Upper lobe of right lung (tissue), 1 donor: Measurements from ENCODE around the gene SLC25A21. TPM values are rescaled to one million over a fixed set of nuclear protein-coding genes. Genes with fewer than 3 reads are reported as not detected.

ENCODE experiments used
- ATAC-seq: fragments of 200-7000 bp; cut with Tn5 transposase; one replicate; pipeline ENCODE4 v1.9.1; 2020; ENCODE audit warnings: mild to moderate bottlenecking, moderate library complexity
- DNase-seq: peaks from one replicate; pipeline ENCODE4 v3.0.0-alpha.2; 2020
- H3K27ac ChIP-seq: fragments of 200-600 bp; one replicate; pipeline ENCODE4 v1.8.0; 2022
- H3K27me3 ChIP-seq: fragments of 200-600 bp; one replicate; pipeline ENCODE4 v1.8.0; 2022; ENCODE audit warnings: mild to moderate bottlenecking
- H3K36me3 ChIP-seq: fragments of 200-600 bp; one replicate; pipeline ENCODE4 v1.8.0; 2022
- H3K4me1 ChIP-seq: fragments of 200-600 bp; one replicate; pipeline ENCODE4 v1.8.0; 2022
- H3K4me3 ChIP-seq: fragments of 200-600 bp; one replicate; pipeline ENCODE4 v1.8.0; 2022; ENCODE audit warnings: mild to moderate bottlenecking
- H3K9me3 ChIP-seq: fragments of 200-600 bp; one replicate; pipeline ENCODE4 v1.8.0; 2022
- intact Hi-C: fragments of 100-400 bp; cut with DNase I; formaldehyde crosslinking; loops from one replicate; pipeline ENCODE4 v1.11.0; 2022
- total RNA-seq: library from RNA; stranded (reverse); fragmentation: NEBNext Ultra II Directional; extraction: Animal tissue kit (Norgen Biotek cat#: 25700); gene quantifications from one replicate; pipeline ENCODE4 v1.2.1, GENCODE V29; 2021
- TF ChIP-seq, protein P1 (sequence below): fragments of 200-600 bp; IDR thresholded peaks from one replicate; pipeline ENCODE4 v1.8.0; 2022; ENCODE audit warnings: antibody characterized with exemption
- donor health status: DM: no; HTN: yes; CAD: no; lungs with severe emphysema.

The SLC25A21 gene
- total RNA-seq, 1 donor from 2014 or later, result 0.35 TPM

DNA sequence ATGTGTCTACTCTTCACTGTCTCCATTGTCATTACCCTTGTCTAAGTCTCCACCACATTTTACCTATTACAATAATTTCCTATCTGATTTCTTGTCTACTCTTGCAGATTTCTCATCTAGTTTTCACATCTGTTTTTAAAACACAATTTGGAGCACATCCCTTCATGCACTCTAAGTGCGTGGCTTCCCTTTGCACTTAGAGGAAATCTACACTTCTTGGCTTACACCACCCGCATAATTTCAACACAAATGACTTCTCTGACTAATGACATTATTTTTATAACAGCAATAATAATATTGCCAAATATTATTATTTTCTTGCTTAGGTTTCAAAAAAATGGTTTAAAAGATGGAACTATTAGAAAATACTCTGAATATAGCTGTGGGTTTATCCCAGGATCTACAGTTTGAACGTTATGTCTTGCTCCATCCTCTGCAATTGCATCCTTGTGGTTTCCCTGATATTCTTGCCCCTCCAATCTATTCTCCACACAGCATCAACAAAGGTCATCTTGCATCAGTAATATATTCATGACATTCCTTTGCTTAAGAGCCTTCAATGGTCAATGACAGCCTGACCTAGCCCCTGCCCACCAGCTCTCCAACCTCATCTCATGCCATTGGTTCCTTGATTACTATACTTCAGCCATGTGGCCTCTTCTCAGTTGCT lies 153.7 kb downstream of the SLC25A21 start:
- no peak overlapping the region for H3K4me3 ChIP-seq
- no peak overlapping the region for H3K27ac ChIP-seq
- TF ChIP-seq, protein P1, sequence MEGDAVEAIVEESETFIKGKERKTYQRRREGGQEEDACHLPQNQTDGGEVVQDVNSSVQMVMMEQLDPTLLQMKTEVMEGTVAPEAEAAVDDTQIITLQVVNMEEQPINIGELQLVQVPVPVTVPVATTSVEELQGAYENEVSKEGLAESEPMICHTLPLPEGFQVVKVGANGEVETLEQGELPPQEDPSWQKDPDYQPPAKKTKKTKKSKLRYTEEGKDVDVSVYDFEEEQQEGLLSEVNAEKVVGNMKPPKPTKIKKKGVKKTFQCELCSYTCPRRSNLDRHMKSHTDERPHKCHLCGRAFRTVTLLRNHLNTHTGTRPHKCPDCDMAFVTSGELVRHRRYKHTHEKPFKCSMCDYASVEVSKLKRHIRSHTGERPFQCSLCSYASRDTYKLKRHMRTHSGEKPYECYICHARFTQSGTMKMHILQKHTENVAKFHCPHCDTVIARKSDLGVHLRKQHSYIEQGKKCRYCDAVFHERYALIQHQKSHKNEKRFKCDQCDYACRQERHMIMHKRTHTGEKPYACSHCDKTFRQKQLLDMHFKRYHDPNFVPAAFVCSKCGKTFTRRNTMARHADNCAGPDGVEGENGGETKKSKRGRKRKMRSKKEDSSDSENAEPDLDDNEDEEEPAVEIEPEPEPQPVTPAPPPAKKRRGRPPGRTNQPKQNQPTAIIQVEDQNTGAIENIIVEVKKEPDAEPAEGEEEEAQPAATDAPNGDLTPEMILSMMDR, result no peak
- intact Hi-C loops, result no loop called here
- no peaks in the 10 kb centered on the region for H3K36me3 ChIP-seq
- H3K27me3 ChIP-seq, result no peaks in the 10 kb centered on the region
- ATAC-seq, result no peak
- H3K4me1 ChIP-seq, result no peaks in the 10 kb centered on the region
- no peaks in the 10 kb centered on the region for H3K9me3 ChIP-seq
- no peak for DNase-seq

DNA sequence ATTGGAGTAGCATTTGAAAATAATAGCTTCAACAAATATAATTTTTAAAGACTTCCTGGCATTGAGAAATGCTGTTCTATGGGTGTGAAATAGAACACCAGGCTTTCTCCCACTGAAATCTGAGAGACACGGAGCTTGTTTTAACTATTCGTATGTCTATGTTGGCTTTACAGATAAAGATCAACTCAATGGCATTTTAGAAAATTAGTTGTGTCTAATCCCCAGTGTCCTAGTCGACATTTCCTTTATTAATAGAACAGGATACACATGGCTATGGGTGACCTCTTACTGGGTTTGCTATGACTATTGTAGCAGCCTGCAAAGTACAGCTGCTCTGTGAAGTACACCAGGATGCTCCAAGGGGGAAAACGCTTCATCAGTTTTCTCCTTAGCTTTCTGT lies 159.3 kb downstream of the SLC25A21 start:
- no peaks in the 10 kb centered on the region for H3K4me1 ChIP-seq
- DNase-seq (no peak), ATAC-seq (no peak)
- no peak overlapping the region for H3K27ac ChIP-seq
- H3K4me3 ChIP-seq, result no peak overlapping the region
- TF ChIP-seq, protein P1, result no peak
- no peaks in the 10 kb centered on the region for H3K9me3 ChIP-seq
- no peaks in the 10 kb centered on the region for H3K36me3 ChIP-seq
- H3K27me3 ChIP-seq, result no peaks in the 10 kb centered on the region
- intact Hi-C loops, result no loop called here

DNA sequence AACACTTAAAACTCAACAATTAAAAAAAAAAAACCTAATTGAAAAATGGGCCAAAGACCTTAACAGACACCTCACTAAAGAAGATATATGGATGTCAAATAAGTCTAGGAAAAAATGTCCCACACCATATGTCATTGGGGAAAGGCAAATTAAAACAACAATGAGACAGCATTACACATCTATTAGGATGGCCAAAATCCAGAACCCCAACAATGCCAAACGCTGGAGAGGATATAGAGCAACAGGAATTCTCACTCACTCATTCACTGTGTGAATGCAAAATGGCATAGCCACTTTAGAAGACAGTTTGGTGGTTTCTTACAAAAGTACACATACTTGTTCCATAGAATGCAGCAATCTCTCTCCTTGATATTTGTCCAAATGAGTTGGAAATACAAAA lies 173.7 kb downstream of the SLC25A21 start:
- Histone ChIP-seq H3K27me3 (no peaks in the 10 kb centered on the region), H3K4me3 (no peak overlapping the region), H3K27ac (no peak overlapping the region), H3K36me3 (no peaks in the 10 kb centered on the region), H3K4me1 (no peaks in the 10 kb centered on the region), H3K9me3 (no peaks in the 10 kb centered on the region)
- DNase-seq (no peak), ATAC-seq (no peak)
- TF ChIP-seq, protein P1, result no peak
- intact Hi-C loops, result no loop called here

DNA sequence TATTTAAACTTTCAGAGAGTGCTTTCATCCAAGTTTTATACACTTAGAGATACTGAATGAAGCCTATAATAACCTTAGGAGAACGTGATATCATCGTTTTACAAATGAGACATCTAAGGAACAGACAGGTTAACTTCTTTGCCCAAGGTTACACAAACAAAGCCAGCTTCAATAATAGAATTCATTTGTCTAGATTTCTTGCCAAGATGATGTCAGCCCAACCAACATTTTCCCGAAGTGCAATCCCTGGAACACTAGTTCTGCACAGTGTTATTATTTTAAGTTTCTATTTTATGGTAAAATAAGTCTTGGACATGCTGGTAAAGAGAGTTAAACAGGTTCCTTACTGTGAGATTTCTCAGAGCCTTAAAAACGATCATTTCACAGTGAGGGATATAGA lies 174.6 kb downstream of the SLC25A21 start:
- TF ChIP-seq, protein P1, result no peak
- no peak overlapping the region for H3K4me3 ChIP-seq
- no peak for DNase-seq
- H3K9me3 ChIP-seq, result no peaks in the 10 kb centered on the region
- H3K27me3 ChIP-seq, result no peaks in the 10 kb centered on the region
- H3K27ac ChIP-seq, result no peak overlapping the region
- no peaks in the 10 kb centered on the region for H3K4me1 ChIP-seq
- intact Hi-C loops, result no loop called here
- H3K36me3 ChIP-seq, result no peaks in the 10 kb centered on the region
- ATAC-seq, result no peak

DNA sequence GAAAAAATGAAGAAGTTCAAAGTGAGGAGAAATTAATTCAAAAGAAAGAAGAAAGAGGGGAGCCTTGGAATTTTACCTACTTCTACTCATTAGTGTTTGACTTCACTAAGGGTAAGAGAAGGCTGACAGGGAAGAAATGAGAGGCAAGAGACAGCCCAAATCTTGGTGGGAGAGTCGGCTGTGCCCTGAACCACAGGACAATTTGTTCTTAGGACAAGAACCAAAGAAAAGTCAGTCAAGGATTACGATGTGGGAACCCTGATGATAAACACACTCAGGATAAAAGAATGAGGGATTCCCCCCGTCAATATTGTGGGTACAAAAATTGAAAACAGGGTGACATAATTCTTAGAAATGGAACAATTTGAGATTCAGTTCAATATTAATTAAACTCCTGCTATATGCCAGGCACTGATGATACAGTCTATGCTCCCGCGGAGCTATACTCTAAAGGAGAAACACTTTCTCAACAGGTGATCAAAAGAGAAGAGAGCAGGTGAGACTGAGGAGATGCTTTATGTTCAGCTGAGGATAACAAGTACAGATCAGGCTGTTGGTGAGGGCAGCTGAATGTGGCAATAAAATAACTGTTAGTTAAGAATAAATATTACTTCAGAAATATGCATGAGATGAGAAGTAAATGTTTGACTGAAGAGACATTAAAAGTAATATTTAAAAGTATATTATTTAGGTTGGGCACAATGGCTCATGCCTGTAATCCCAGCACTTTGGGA lies 175.4 kb downstream of the SLC25A21 start:
- intact Hi-C loops, result no loop called here
- TF ChIP-seq, protein P1, result no peak
- H3K27me3 ChIP-seq, result no peaks in the 10 kb centered on the region
- no peaks in the 10 kb centered on the region for H3K36me3 ChIP-seq
- no peak overlapping the region for H3K27ac ChIP-seq
- no peaks in the 10 kb centered on the region for H3K4me1 ChIP-seq
- no peak for DNase-seq
- no peaks in the 10 kb centered on the region for H3K9me3 ChIP-seq
- no peak for ATAC-seq
- no peak overlapping the region for H3K4me3 ChIP-seq
